Pancreas (tissue), 8 donors: ENCODE results near the gene EIF3J. TPM values are rescaled to one million over a fixed set of nuclear protein-coding genes. Genes with fewer than 3 reads are reported as not detected.

Source experiments
- polyA plus RNA-seq, 2 donors: library from polyadenylated mRNA; stranded (reverse); fragments of 200-250 nt; gene quantifications; one replicate each; pipeline ENCODE4 v1.2.3, GENCODE V29; 2013
- total RNA-seq, 6 donors: library from RNA; stranded (reverse); fragmentation: NEBNext Ultra II Directional in 4 of 6; extraction: Animal tissue kit (Norgen Biotek cat#: 25700) in 4 of 6; gene quantifications; one replicate each; pipeline versions ENCODE4 v1.2.1 to v1.2.4, GENCODE V29; 2021 to 2023
- donor health status: healthy with polysubstance abuse.
- donor health status: DM: no; HTN: no; CAD: no; lungs with moderate emphysema.
- donor health status: DM: no; HTN: no; CAD: no.
- donor health status: Bipolar disorder and iron deficiency.
- donor health status: DM: yes; HTN: yes; CAD: no.
- donor health status: DM: no; HTN: no; CAD: no.
- donor health status: DM: no; HTN: no; CAD: no.
- donor health status: DM: yes; HTN: yes; CAD: no.

The EIF3J gene
- total and polyA plus RNA-seq, 8 donors, result 21.0 to 88.2 (median 51.3) TPM

Other genes starting within 250 kb of the EIF3J start
- 10 to 100 TPM; 27.2 to 58.8 (median 32.6) TPM for gene GOLM2, start 248.4 kb upstream of the EIF3J start, total RNA-seq
- gene GOLM2, start 248.4 kb upstream of the EIF3J start, polyA plus RNA-seq, result 10 to 100 TPM; 13.3 to 25.6 TPM
- gene CTDSPL2, start 109.5 kb upstream of the EIF3J start, total RNA-seq, result 10 to 100 TPM; 14.6 to 25.1 (median 15.4) TPM
- 1 to 10 TPM; 2.7 to 4.2 TPM for gene CTDSPL2, start 109.5 kb upstream of the EIF3J start, polyA plus RNA-seq
- gene SPG11, start 126.5 kb downstream of the EIF3J start, total RNA-seq, result 10 to 100 TPM; 28.5 to 61.1 (median 38.0) TPM
- gene SPG11, start 126.5 kb downstream of the EIF3J start, polyA plus RNA-seq, result 10 to 100 TPM; 21.6 to 31.1 TPM
- gene PATL2, start 174.2 kb downstream of the EIF3J start, total RNA-seq, result under 1 TPM; 0.24 to 0.93 (median 0.45) TPM
- gene PATL2, start 174.2 kb downstream of the EIF3J start, polyA plus RNA-seq, result 1 to 10 TPM in 1 of 2 donors, under 1 TPM in 1; 0.80 to 1.6 TPM
- gene B2M, start 174.4 kb downstream of the EIF3J start, total RNA-seq, result 1,000 to 10,000 TPM in 2 of 6 donors, 100 to 1,000 TPM in 4; 209 to 1,305 (median 374) TPM
- 1,000 to 10,000 TPM in 1 of 2 donors, 100 to 1,000 TPM in 1; 443 to 1,072 TPM for gene B2M, start 174.4 kb downstream of the EIF3J start, polyA plus RNA-seq
- 10 to 100 TPM in 1 of 6 donors, 1 to 10 TPM in 5; 2.4 to 15.8 (median 4.5) TPM for gene TRIM69, start 199.4 kb downstream of the EIF3J start, total RNA-seq
- gene TRIM69, start 199.4 kb downstream of the EIF3J start, polyA plus RNA-seq, result 1 to 10 TPM; 4.3 to 5.7 TPM